Measurements from ENCODE around the gene PKMYT1.

DNA sequence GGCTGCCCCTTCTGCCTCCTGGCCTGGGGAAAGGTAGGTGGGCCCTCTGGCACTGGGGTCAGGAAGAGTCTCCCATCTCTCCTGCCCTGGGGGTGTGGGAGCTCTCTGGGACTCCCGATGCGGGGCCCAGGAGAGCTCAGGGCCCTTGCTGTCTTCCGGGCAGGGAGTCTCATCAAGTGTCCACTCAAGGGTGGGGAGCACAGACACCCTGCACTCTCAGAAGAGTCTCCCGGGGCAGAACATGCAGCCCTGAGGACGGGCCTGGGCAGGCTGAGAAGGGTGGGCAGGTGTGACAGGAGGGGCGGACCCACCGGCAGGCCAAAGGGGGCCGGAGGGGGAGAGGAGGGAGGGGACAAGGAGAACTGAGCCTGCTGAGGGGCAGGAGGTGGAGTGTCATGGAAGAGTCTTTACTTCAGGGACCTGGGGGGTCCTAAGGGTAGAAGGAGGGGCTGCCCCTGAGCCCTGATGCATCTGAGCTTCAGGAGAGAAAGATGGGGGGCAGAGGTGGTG lies 8.4 kb upstream of the PKMYT1 start:
- TF ChIP-seq, protein P1, sequence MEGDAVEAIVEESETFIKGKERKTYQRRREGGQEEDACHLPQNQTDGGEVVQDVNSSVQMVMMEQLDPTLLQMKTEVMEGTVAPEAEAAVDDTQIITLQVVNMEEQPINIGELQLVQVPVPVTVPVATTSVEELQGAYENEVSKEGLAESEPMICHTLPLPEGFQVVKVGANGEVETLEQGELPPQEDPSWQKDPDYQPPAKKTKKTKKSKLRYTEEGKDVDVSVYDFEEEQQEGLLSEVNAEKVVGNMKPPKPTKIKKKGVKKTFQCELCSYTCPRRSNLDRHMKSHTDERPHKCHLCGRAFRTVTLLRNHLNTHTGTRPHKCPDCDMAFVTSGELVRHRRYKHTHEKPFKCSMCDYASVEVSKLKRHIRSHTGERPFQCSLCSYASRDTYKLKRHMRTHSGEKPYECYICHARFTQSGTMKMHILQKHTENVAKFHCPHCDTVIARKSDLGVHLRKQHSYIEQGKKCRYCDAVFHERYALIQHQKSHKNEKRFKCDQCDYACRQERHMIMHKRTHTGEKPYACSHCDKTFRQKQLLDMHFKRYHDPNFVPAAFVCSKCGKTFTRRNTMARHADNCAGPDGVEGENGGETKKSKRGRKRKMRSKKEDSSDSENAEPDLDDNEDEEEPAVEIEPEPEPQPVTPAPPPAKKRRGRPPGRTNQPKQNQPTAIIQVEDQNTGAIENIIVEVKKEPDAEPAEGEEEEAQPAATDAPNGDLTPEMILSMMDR (conservative IDR thresholded peaks at IDR 0.05 in 1 of 2, IDR thresholded peaks at IDR 0.05 in 1 of 2; ENCODE audit: low read depth in 1 of 2, low read length in 2 of 2) = no peak
- TF ChIP-seq EZH2 (IDR thresholded peaks at IDR 0.05; ENCODE audit: low read length, missing control alignments) = no peak
